Sigmoid colon (tissue), 7 donors: Measurements from ENCODE around the gene CCDC60. TPM values are rescaled to one million over a fixed set of nuclear protein-coding genes. Genes with fewer than 3 reads are reported as not detected.

Experiments
- DNase-seq: peaks from one replicate; pipeline ENCODE4 v3.0.0-alpha.2; 2019
- H3K27ac ChIP-seq, 4 donors: fragments of 200-600 bp; sonication (generic); one replicate each; pipeline ENCODE4 v1.5.1; 2016 to 2019; ENCODE audit warnings: mild to moderate bottlenecking in 1 of 4
- H3K27me3 ChIP-seq, 3 donors: fragments of 200-600 bp; sonication (generic); one replicate each; pipeline ENCODE4 v1.5.1; 2019; ENCODE audit warnings: mild to moderate bottlenecking in 1 of 3
- H3K36me3 ChIP-seq, 4 donors: fragments of 200-600 bp; sonication (generic); one replicate each; pipeline ENCODE4 v1.5.1; 2016 to 2019
- H3K4me1 ChIP-seq, 4 donors: fragments of 200-600 bp; sonication (generic); one replicate each; pipeline ENCODE4 v1.5.1; 2017 to 2019
- H3K4me3 ChIP-seq, 4 donors: fragments of 200-600 bp; sonication (generic); one replicate each; pipeline ENCODE4 v1.5.1; 2017 to 2019; ENCODE audit warnings: mild to moderate bottlenecking in 2 of 4, moderate library complexity in 1 of 4
- H3K9me3 ChIP-seq, 4 donors: fragments of 200-600 bp in 3 of 4; sonication (generic) in 3 of 4; one replicate each; pipeline versions ENCODE4 v1.5.1 to v1.6.1; 2013 to 2019
- CTCF ChIP-seq, 4 experiments: fragments of 450-650 bp in 3 of 4; fragments of 200-600 bp in 1 of 4; IDR thresholded peaks; one replicate each; pipeline ENCODE4 v1.5.1; 2016 to 2019; ENCODE audit warnings: antibody characterized with exemption in 4 of 4, mild to moderate bottlenecking in 3 of 4, moderate library complexity in 2 of 4
- EP300 ChIP-seq, 4 donors: sonication (generic); formaldehyde crosslinking; IDR thresholded peaks; one replicate each; pipeline ENCODE4 v1.6.1; 2017; ENCODE audit warnings: antibody characterized with exemption in 4 of 4
- POLR2A ChIP-seq, 2 donors: fragments of 450-650 bp; IDR thresholded peaks; one replicate each; pipeline ENCODE4 v1.6.1; 2016; ENCODE audit warnings: antibody characterized with exemption in 2 of 2, mild to moderate bottlenecking in 2 of 2, moderate library complexity in 2 of 2
- POLR2AphosphoS5 ChIP-seq, 4 donors: sonication (generic); formaldehyde crosslinking; IDR thresholded peaks; one replicate each; pipeline ENCODE4 v1.6.1; 2017; ENCODE audit warnings: antibody characterized with exemption in 4 of 4
- WGBS, 2 donors: extraction: QIAGEN DNeasy Blood & Tissue Kit; methylation state at CpG; one replicate each; pipeline ENCODE4 v1.1.7; 2013; 5-methylcytosine and 5-hydroxymethylcytosine counted together
- intact Hi-C: fragments of 100-400 bp; cut with DNase I; formaldehyde crosslinking; loops from one replicate; pipeline ENCODE4 v1.15.1; 2023
- polyA plus RNA-seq, 3 donors: library from polyadenylated mRNA; stranded (reverse); fragments of 200-250 nt; gene quantifications; one replicate each; pipeline ENCODE4 v1.2.3, GENCODE V29; 2013
- total RNA-seq, 4 donors: library from RNA; depleted of rRNA; stranded (reverse); fragments of >200 nt; gene quantifications; one replicate each; pipeline ENCODE4 v1.1.0, GENCODE V29; 2016
- donor health status: healthy with polysubstance abuse.
- donor health status: Bipolar disorder and iron deficiency.
- donor health status: healthy.

Gene CCDC60
- total and polyA plus RNA-seq, 7 donors: 1.1 to 10.4 (median 1.6) TPM

DNA sequence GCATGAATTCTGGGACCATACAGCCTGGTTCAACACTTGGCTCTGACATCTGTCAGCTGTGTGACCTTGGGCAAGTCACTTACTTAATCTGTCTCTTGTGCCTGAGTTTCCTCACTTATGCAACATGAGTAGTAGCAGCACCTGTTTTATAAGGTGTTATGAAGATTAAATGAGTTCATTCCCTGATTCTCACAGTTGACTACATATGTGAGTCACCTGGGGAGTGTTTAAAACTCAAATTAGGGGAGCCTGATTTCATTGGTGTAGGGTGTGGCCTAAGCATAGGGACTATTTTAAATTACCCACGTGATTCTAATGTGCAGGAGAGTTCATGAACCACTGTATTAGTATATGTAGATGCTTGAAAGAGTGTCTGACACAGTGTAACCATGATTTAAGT, 222.3 kb downstream of the CCDC60 start:
- intact Hi-C loops: no loop called here

DNA sequence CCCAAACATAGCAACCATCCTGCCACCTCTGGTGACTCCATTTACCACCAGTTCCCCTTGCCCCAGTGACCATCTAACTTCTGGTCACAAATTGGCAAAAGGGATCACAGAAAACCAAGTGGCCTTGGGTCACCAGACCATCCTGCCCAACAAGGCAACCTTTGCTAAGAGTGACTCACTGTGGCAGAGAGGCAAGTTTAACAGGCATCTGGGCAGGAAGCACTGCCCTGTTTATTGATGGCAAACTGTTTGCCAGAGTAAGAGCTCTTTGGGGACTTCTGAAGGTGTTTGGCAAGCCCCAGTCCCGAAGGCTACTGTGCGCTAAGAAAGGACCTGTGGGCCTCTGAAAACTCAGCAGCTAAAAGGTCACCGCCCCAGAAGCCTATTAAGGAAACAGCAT, 230.9 kb downstream of the CCDC60 start:
- 92 to 93% methylated on average over 3 of the region's 3 CpGs for WGBS, 2 donors
- H3K4me1 ChIP-seq: no peaks in the 10 kb centered on the region
- no peak overlapping the region for H3K4me3 ChIP-seq
- no peaks in the 10 kb centered on the region for H3K27me3 ChIP-seq
- H3K27ac ChIP-seq: no peak overlapping the region
- no peaks in the 10 kb centered on the region for H3K36me3 ChIP-seq
- TF ChIP-seq POLR2A (IDR thresholded peaks at IDR 0.05) (no peak), EP300 (IDR thresholded peaks at IDR 0.05) (no peak), POLR2AphosphoS5 (IDR thresholded peaks at IDR 0.05) (no peak), CTCF (IDR thresholded peaks at IDR 0.05) (no peak)
- intact Hi-C loops: no loop called here
- H3K9me3 ChIP-seq: no peaks in the 10 kb centered on the region
- no peak for DNase-seq

More for the DNA sequence above, 222.3 kb downstream of the CCDC60 start:
- peaks cover 0 to 7% (median 0%) of the 10 kb centered on the region in 3 donors for H3K27me3 ChIP-seq
- 13 to 53% methylated on average over 1 of the region's 1 CpG for WGBS, 2 donors
- no peaks in the 10 kb centered on the region for H3K36me3 ChIP-seq
- H3K27ac ChIP-seq: no peak overlapping the region
- no peak for TF ChIP-seq CTCF (IDR thresholded peaks at IDR 0.05)
- TF ChIP-seq EP300 (IDR thresholded peaks at IDR 0.05): no peak
- TF ChIP-seq POLR2A (IDR thresholded peaks at IDR 0.05): no peak
- no peak for TF ChIP-seq POLR2AphosphoS5 (IDR thresholded peaks at IDR 0.05)
- H3K4me1 ChIP-seq: no peaks in the 10 kb centered on the region
- H3K9me3 ChIP-seq: no peaks in the 10 kb centered on the region
- H3K4me3 ChIP-seq: no peak overlapping the region
- DNase-seq: no peak

- Histone ChIP-seq H3K4me1 (no peaks in the 10 kb centered on the region), H3K9me3 (no peaks in the 10 kb centered on the region), H3K27ac (no peak overlapping the region), H3K4me3 (no peak overlapping the region), H3K27me3 (no peaks in the 10 kb centered on the region), H3K36me3 (no peaks in the 10 kb centered on the region)
- 66 to 72% methylated on average over 6 of the region's 6 CpGs for WGBS, 2 donors
- no peak for DNase-seq
- TF ChIP-seq POLR2AphosphoS5 (IDR thresholded peaks at IDR 0.05) (no peak), EP300 (IDR thresholded peaks at IDR 0.05) (no peak), CTCF (IDR thresholded peaks at IDR 0.05) (no peak), POLR2A (IDR thresholded peaks at IDR 0.05) (no peak)
- intact Hi-C loops: no loop called here
Measured at GRCh38 chr12:119570771-119571170, 236.2 kb downstream of the CCDC60 start.

GRCh38 chr12:119573086-119573485, 238.6 kb downstream of the CCDC60 start:
- no peaks in the 10 kb centered on the region for H3K36me3 ChIP-seq
- no peaks in the 10 kb centered on the region for H3K27me3 ChIP-seq
- DNase-seq: no peak
- H3K4me1 ChIP-seq: no peaks in the 10 kb centered on the region
- 76 to 93% methylated on average over 1 of the region's 1 CpG for WGBS, 2 donors
- no peaks in the 10 kb centered on the region for H3K9me3 ChIP-seq
- no peak overlapping the region for H3K27ac ChIP-seq
- no peak overlapping the region for H3K4me3 ChIP-seq
- no peak for TF ChIP-seq EP300 (IDR thresholded peaks at IDR 0.05)
- TF ChIP-seq CTCF (IDR thresholded peaks at IDR 0.05): no peak
- TF ChIP-seq POLR2A (IDR thresholded peaks at IDR 0.05): no peak
- no peak for TF ChIP-seq POLR2AphosphoS5 (IDR thresholded peaks at IDR 0.05)
- intact Hi-C loops: no loop called here

DNA sequence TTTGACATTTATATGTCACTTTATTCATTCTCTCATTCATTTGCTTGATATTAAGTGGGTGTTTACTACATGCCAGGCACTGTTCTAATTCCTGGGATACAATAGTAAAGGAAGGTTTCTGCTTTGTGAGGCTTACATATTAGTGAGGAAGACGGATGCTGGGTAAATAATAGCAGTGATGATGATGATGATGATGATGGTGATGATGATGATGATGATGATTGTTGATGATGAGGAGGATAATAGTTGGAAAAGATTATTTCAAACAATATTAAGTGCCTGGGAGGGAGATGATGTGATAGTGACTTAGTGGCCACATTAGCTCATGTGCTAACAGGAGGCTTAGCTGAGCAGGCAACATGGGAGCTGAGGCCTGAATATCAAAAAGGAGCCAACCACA, 239.7 kb downstream of the CCDC60 start:
- Histone ChIP-seq H3K27me3 (no peaks in the 10 kb centered on the region), H3K4me1 (no peaks in the 10 kb centered on the region), H3K36me3 (no peaks in the 10 kb centered on the region), H3K27ac (no peak overlapping the region), H3K9me3 (no peaks in the 10 kb centered on the region), H3K4me3 (no peak overlapping the region)
- DNase-seq: no peak
- intact Hi-C loops: no loop called here
- TF ChIP-seq POLR2AphosphoS5 (IDR thresholded peaks at IDR 0.05) (no peak), POLR2A (IDR thresholded peaks at IDR 0.05) (no peak), EP300 (IDR thresholded peaks at IDR 0.05) (no peak), CTCF (IDR thresholded peaks at IDR 0.05) (no peak)
- 72 to 84% methylated on average over 1 of the region's 1 CpG for WGBS, 2 donors
